Sigmoid colon (tissue), 7 donors: ENCODE results near the gene ARL4D. TPM values are rescaled to one million over a fixed set of nuclear protein-coding genes. Genes with fewer than 3 reads are reported as not detected.
A peak's percentile ranks its signal among the peaks of the same experiment; 100 is the strongest.

Experiments used
- DNase-seq: peaks from one replicate; pipeline ENCODE4 v3.0.0-alpha.2; 2019
- H3K27ac ChIP-seq, 4 donors: fragments of 200-600 bp; sonication (generic); one replicate each; pipeline ENCODE4 v1.5.1; 2016 to 2019; ENCODE audit warnings: mild to moderate bottlenecking in 1 of 4
- H3K27me3 ChIP-seq, 3 donors: fragments of 200-600 bp; sonication (generic); one replicate each; pipeline ENCODE4 v1.5.1; 2019; ENCODE audit warnings: mild to moderate bottlenecking in 1 of 3
- H3K36me3 ChIP-seq, 4 donors: fragments of 200-600 bp; sonication (generic); one replicate each; pipeline ENCODE4 v1.5.1; 2016 to 2019
- H3K4me1 ChIP-seq, 4 donors: fragments of 200-600 bp; sonication (generic); one replicate each; pipeline ENCODE4 v1.5.1; 2017 to 2019
- H3K4me3 ChIP-seq, 4 donors: fragments of 200-600 bp; sonication (generic); one replicate each; pipeline ENCODE4 v1.5.1; 2017 to 2019; ENCODE audit warnings: mild to moderate bottlenecking in 2 of 4, moderate library complexity in 1 of 4
- H3K9me3 ChIP-seq, 4 donors: fragments of 200-600 bp in 3 of 4; sonication (generic) in 3 of 4; one replicate each; pipeline versions ENCODE4 v1.5.1 to v1.6.1; 2013 to 2019
- EP300 ChIP-seq, 4 donors: sonication (generic); formaldehyde crosslinking; IDR thresholded peaks; one replicate each; pipeline ENCODE4 v1.6.1; 2017; ENCODE audit warnings: antibody characterized with exemption in 4 of 4
- POLR2A ChIP-seq, 2 donors: fragments of 450-650 bp; IDR thresholded peaks; one replicate each; pipeline ENCODE4 v1.6.1; 2016; ENCODE audit warnings: antibody characterized with exemption in 2 of 2, mild to moderate bottlenecking in 2 of 2, moderate library complexity in 2 of 2
- POLR2AphosphoS5 ChIP-seq, 4 donors: sonication (generic); formaldehyde crosslinking; IDR thresholded peaks; one replicate each; pipeline ENCODE4 v1.6.1; 2017; ENCODE audit warnings: antibody characterized with exemption in 4 of 4
- WGBS, 2 donors: extraction: QIAGEN DNeasy Blood & Tissue Kit; methylation state at CpG; one replicate each; pipeline ENCODE4 v1.1.7; 2013; 5-methylcytosine and 5-hydroxymethylcytosine counted together
- intact Hi-C: fragments of 100-400 bp; cut with DNase I; formaldehyde crosslinking; loops from one replicate; pipeline ENCODE4 v1.15.1; 2023
- polyA plus RNA-seq, 3 donors: library from polyadenylated mRNA; stranded (reverse); fragments of 200-250 nt; gene quantifications; one replicate each; pipeline ENCODE4 v1.2.3, GENCODE V29; 2013
- total RNA-seq, 4 donors: library from RNA; depleted of rRNA; stranded (reverse); fragments of >200 nt; gene quantifications; one replicate each; pipeline ENCODE4 v1.1.0, GENCODE V29; 2016
- TF ChIP-seq, protein P1 (sequence below), 4 experiments: fragments of 450-650 bp in 3 of 4; fragments of 200-600 bp in 1 of 4; IDR thresholded peaks; one replicate each; pipeline ENCODE4 v1.5.1; 2016 to 2019; ENCODE audit warnings: antibody characterized with exemption in 4 of 4, mild to moderate bottlenecking in 3 of 4, moderate library complexity in 2 of 4
- donor health status: healthy with polysubstance abuse.
- donor health status: Bipolar disorder and iron deficiency.
- donor health status: healthy.

ARL4D gene
- total and polyA plus RNA-seq, 7 donors: 1.4 to 52.1 (median 18.6) TPM

GRCh38 chr17:43409131-43409530, 10.3 kb downstream of the ARL4D start:
- Histone ChIP-seq H3K27ac (peak overlapping the region in 2 of 4 donors; percentile 25 to 81), H3K36me3 (no peaks in the 10 kb centered on the region), H3K4me1 (peaks cover 0 to 37% (median 32%) of the 10 kb centered on the region in 4 donors), H3K9me3 (no peaks in the 10 kb centered on the region), H3K27me3 (no peaks in the 10 kb centered on the region), H3K4me3 (no peak overlapping the region)
- intact Hi-C loops: loop anchor here (10.0 kb wide), 1 partner anchor 496 kb away; the partner anchor contains the start of gene MPP2
- WGBS, 2 donors: 82 to 87% methylated on average over 3 of the region's 3 CpGs
- no peak for DNase-seq
- TF ChIP-seq POLR2AphosphoS5 (IDR thresholded peaks at IDR 0.05) (no peak), POLR2A (IDR thresholded peaks at IDR 0.05) (no peak), EP300 (IDR thresholded peaks at IDR 0.05) (no peak)
- TF ChIP-seq, protein P1, sequence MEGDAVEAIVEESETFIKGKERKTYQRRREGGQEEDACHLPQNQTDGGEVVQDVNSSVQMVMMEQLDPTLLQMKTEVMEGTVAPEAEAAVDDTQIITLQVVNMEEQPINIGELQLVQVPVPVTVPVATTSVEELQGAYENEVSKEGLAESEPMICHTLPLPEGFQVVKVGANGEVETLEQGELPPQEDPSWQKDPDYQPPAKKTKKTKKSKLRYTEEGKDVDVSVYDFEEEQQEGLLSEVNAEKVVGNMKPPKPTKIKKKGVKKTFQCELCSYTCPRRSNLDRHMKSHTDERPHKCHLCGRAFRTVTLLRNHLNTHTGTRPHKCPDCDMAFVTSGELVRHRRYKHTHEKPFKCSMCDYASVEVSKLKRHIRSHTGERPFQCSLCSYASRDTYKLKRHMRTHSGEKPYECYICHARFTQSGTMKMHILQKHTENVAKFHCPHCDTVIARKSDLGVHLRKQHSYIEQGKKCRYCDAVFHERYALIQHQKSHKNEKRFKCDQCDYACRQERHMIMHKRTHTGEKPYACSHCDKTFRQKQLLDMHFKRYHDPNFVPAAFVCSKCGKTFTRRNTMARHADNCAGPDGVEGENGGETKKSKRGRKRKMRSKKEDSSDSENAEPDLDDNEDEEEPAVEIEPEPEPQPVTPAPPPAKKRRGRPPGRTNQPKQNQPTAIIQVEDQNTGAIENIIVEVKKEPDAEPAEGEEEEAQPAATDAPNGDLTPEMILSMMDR (IDR thresholded peaks at IDR 0.05): no peak

GRCh38 chr17:43410557-43411368, 12.0 kb downstream of the ARL4D start:
- intact Hi-C loops: no loop called here
- TF ChIP-seq EP300 (IDR thresholded peaks at IDR 0.05): no peak
- TF ChIP-seq, protein P1 (IDR thresholded peaks at IDR 0.05): no peak
- TF ChIP-seq POLR2A (IDR thresholded peaks at IDR 0.05): no peak
- TF ChIP-seq POLR2AphosphoS5 (IDR thresholded peaks at IDR 0.05): no peak
- no peak for DNase-seq
- H3K27me3 ChIP-seq: no peaks in the 10 kb centered on the region
- peaks cover 0 to 37% (median 32%) of the 10 kb centered on the region in 4 donors for H3K4me1 ChIP-seq
- WGBS, 2 donors: 66 to 74% methylated on average over 6 of the region's 6 CpGs
- no peak overlapping the region for H3K4me3 ChIP-seq
- peak overlapping the region in 3 of 4 donors; percentile 17 to 81 (median 56) for H3K27ac ChIP-seq
- H3K9me3 ChIP-seq: no peaks in the 10 kb centered on the region
- no peaks in the 10 kb centered on the region for H3K36me3 ChIP-seq

GRCh38 chr17:43411369-43411677, 12.5 kb downstream of the ARL4D start:
- Histone ChIP-seq H3K9me3 (no peaks in the 10 kb centered on the region), H3K27me3 (no peaks in the 10 kb centered on the region), H3K4me3 (no peak overlapping the region), H3K27ac (peak overlapping the region in 3 of 4 donors; percentile 17 to 81 (median 56)), H3K36me3 (no peaks in the 10 kb centered on the region), H3K4me1 (peaks cover 0 to 41% (median 33%) of the 10 kb centered on the region in 4 donors)
- TF ChIP-seq POLR2AphosphoS5 (IDR thresholded peaks at IDR 0.05) (no peak), EP300 (IDR thresholded peaks at IDR 0.05) (no peak), POLR2A (IDR thresholded peaks at IDR 0.05) (no peak)
- TF ChIP-seq, protein P1 (IDR thresholded peaks at IDR 0.05): no peak
- intact Hi-C loops: no loop called here
- no peak for DNase-seq

GRCh38 chr17:43411749-43412148, 13.0 kb downstream of the ARL4D start:
- H3K27ac ChIP-seq: peak overlapping the region in 3 of 4 donors; percentile 17 to 81 (median 56)
- peaks cover 0 to 42% (median 35%) of the 10 kb centered on the region in 4 donors for H3K4me1 ChIP-seq
- no peak for DNase-seq
- 64 to 83% methylated on average over 6 of the region's 6 CpGs for WGBS, 2 donors
- TF ChIP-seq POLR2AphosphoS5 (IDR thresholded peaks at IDR 0.05) (no peak), POLR2A (IDR thresholded peaks at IDR 0.05) (no peak), EP300 (IDR thresholded peaks at IDR 0.05) (no peak)
- TF ChIP-seq, protein P1 (IDR thresholded peaks at IDR 0.05): no peak
- no peaks in the 10 kb centered on the region for H3K36me3 ChIP-seq
- intact Hi-C loops: no loop called here
- no peaks in the 10 kb centered on the region for H3K27me3 ChIP-seq
- no peaks in the 10 kb centered on the region for H3K9me3 ChIP-seq
- no peak overlapping the region for H3K4me3 ChIP-seq
